IPS-15b (cell line): ENCODE measurements around the gene DMPK.
A peak's percentile ranks its signal among the peaks of the same experiment; 100 is the strongest.
"Not testable (repeated sequence)": the region's sequence is repeated elsewhere in the genome, so short reads cannot be mapped to it uniquely, and the experiment has no call there.

Source experiments
- H3K27me3 ChIP-seq: one replicate; pipeline ENCODE4 v1.6.1; 2013; ENCODE audit warnings: low read length; ENCODE audit not compliant: control insufficient read depth, insufficient read depth
- H3K36me3 ChIP-seq: one replicate; pipeline ENCODE4 v1.6.1; 2013; ENCODE audit warnings: low read length; ENCODE audit not compliant: control insufficient read depth, insufficient read depth
- H3K4me1 ChIP-seq: one replicate; pipeline ENCODE4 v1.6.1; 2013; ENCODE audit warnings: mild to moderate bottlenecking, low read length; ENCODE audit not compliant: control insufficient read depth, insufficient read depth
- H3K4me3 ChIP-seq: one replicate; pipeline ENCODE4 v1.5.1; 2013; ENCODE audit warnings: low read depth, low read length
- H3K9ac ChIP-seq: one replicate; pipeline ENCODE4 v1.6.1; 2013; ENCODE audit warnings: low read depth, mild to moderate bottlenecking, low read length
- H3K9me3 ChIP-seq: one replicate; pipeline ENCODE4 v1.6.1; 2013; ENCODE audit warnings: mild to moderate bottlenecking, low read length; ENCODE audit not compliant: control insufficient read depth, insufficient read depth

DMPK gene

GRCh38 chr19:45764945-45765701 lies 17.2 kb downstream of the DMPK start:
- H3K4me3 ChIP-seq = no peak overlapping the region
- H3K4me1 ChIP-seq = peaks cover 8% of the 10 kb centered on the region
- H3K9ac ChIP-seq = no peak overlapping the region

GRCh38 chr19:45764475-45764874 lies 17.8 kb downstream of the DMPK start:
- H3K4me1 ChIP-seq = peaks cover 8% of the 10 kb centered on the region
- no peak overlapping the region for H3K4me3 ChIP-seq
- peaks cover 3% of the 10 kb centered on the region for H3K36me3 ChIP-seq
- H3K27me3 ChIP-seq = no peaks in the 10 kb centered on the region
- no peaks in the 10 kb centered on the region for H3K9me3 ChIP-seq
- H3K9ac ChIP-seq = no peak overlapping the region

More at GRCh38 chr19:45764945-45765701, 17.2 kb downstream of the DMPK start:
- Histone ChIP-seq H3K36me3 (peaks cover 3% of the 10 kb centered on the region), H3K27me3 (no peaks in the 10 kb centered on the region), H3K9me3 (no peaks in the 10 kb centered on the region)

GRCh38 chr19:45763691-45764294 lies 18.5 kb downstream of the DMPK start:
- H3K27me3 ChIP-seq = no peaks in the 10 kb centered on the region
- peak overlapping the region; percentile 54 for H3K9ac ChIP-seq
- H3K4me1 ChIP-seq = peaks cover 8% of the 10 kb centered on the region
- peaks cover 3% of the 10 kb centered on the region for H3K36me3 ChIP-seq
- H3K9me3 ChIP-seq = no peaks in the 10 kb centered on the region
- H3K4me3 ChIP-seq = no peak overlapping the region

GRCh38 chr19:45762870-45763631 lies 19.2 kb downstream of the DMPK start:
- no peaks in the 10 kb centered on the region for H3K27me3 ChIP-seq
- peak overlapping the region; percentile 54 for H3K9ac ChIP-seq
- H3K4me3 ChIP-seq = no peak overlapping the region
- peaks cover 8% of the 10 kb centered on the region for H3K4me1 ChIP-seq
- H3K9me3 ChIP-seq = no peaks in the 10 kb centered on the region
- H3K36me3 ChIP-seq = peaks cover 3% of the 10 kb centered on the region

GRCh38 chr19:45761714-45762113 lies 20.6 kb downstream of the DMPK start:
- H3K27me3 ChIP-seq = no peaks in the 10 kb centered on the region
- H3K9ac ChIP-seq = no peak overlapping the region
- H3K4me3 ChIP-seq = no peak overlapping the region
- H3K4me1 ChIP-seq = peaks cover 8% of the 10 kb centered on the region
- H3K9me3 ChIP-seq = no peaks in the 10 kb centered on the region
- peaks cover 3% of the 10 kb centered on the region for H3K36me3 ChIP-seq

GRCh38 chr19:45758921-45759320 lies 23.4 kb downstream of the DMPK start:
- no peak overlapping the region for H3K4me3 ChIP-seq
- no peaks in the 10 kb centered on the region for H3K27me3 ChIP-seq
- H3K9me3 ChIP-seq = no peaks in the 10 kb centered on the region
- H3K4me1 ChIP-seq = no peaks in the 10 kb centered on the region
- no peak overlapping the region for H3K9ac ChIP-seq
- no peaks in the 10 kb centered on the region for H3K36me3 ChIP-seq

GRCh38 chr19:45757695-45758094 lies 24.6 kb downstream of the DMPK start:
- Histone ChIP-seq H3K27me3 (no peaks in the 10 kb centered on the region), H3K9me3 (no peaks in the 10 kb centered on the region), H3K36me3 (no peaks in the 10 kb centered on the region), H3K9ac (no peak overlapping the region), H3K4me1 (no peaks in the 10 kb centered on the region), H3K4me3 (no peak overlapping the region)

GRCh38 chr19:45754323-45754722 lies 28.0 kb downstream of the DMPK start:
- Histone ChIP-seq H3K9ac (no peak overlapping the region), H3K36me3 (no peaks in the 10 kb centered on the region), H3K9me3 (no peaks in the 10 kb centered on the region), H3K4me3 (no peak overlapping the region), H3K27me3 (no peaks in the 10 kb centered on the region), H3K4me1 (no peaks in the 10 kb centered on the region)

- Histone ChIP-seq H3K9me3 (no peaks in the 10 kb centered on the region), H3K27me3 (no peaks in the 10 kb centered on the region), H3K36me3 (no peaks in the 10 kb centered on the region), H3K9ac (no peak overlapping the region), H3K4me3 (no peak overlapping the region), H3K4me1 (no peaks in the 10 kb centered on the region)
These were observed 28.7 kb downstream of the DMPK start for GRCh38 chr19:45753548-45753947.

- H3K4me3 ChIP-seq = no peak overlapping the region
These were observed 29.7 kb downstream of the DMPK start for GRCh38 chr19:45752639-45753038.

GRCh38 chr19:45751483-45751882 lies 30.8 kb downstream of the DMPK start:
- not testable (repeated sequence) for H3K36me3 ChIP-seq, H3K9ac ChIP-seq, H3K4me3 ChIP-seq, H3K9me3 ChIP-seq, H3K4me1 ChIP-seq, H3K27me3 ChIP-seq

More at GRCh38 chr19:45752639-45753038, 29.7 kb downstream of the DMPK start:
- Histone ChIP-seq H3K36me3 (no peaks in the 10 kb centered on the region), H3K9ac (no peak overlapping the region), H3K27me3 (no peaks in the 10 kb centered on the region), H3K4me1 (no peaks in the 10 kb centered on the region), H3K9me3 (no peaks in the 10 kb centered on the region)
